Measurements from ENCODE around the gene ASB8.

Gene ASB8

DNA sequence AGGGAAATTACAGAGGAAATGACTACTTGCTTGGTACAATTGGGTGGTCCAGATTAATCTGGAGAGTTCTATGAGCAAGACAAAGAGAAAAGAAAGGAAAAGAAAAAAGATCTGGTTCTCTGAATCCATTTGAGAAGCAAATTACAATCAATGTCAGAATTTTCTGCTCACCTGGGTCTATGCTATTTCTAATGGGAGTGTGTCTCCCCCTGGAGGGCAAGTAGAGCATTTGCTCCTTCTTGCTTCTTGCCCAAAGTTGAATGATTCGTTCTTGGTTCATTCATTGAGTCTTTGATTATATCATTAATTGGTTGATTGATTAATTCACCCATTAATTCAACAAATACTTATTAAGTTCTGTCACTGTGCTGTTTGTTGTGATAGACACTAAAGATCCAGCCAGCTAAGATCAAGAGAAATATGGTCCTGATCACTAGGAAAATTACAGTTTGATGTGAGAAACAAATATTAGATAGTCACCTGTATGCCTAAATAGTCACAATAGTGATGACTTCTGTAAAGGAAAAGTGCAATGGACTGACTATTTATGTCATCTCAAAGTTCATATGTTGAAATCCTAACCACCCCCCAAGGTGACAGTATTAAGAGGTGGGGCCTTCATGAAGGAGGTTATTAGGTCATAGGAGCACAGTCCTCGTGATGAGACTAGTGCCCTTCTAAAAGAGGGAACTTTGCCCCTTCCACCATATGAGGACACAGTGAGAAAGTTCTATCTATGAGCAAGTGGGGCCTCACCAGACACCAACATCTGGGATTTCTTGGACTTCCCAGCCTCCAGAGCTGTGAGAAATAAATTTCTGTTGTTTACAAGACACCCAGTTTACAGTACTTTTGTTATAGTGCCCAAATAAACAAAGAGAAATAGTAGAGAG is 8.0 kb upstream of the ASB8 start:
- no peak for TF ChIP-seq FOXM1 (IDR thresholded peaks at IDR 0.05; ENCODE audit: borderline replicate concordance, low read depth)
- no peak for TF ChIP-seq CREB1 (IDR thresholded peaks at IDR 0.05; ENCODE audit: low read depth)
- TF ChIP-seq NFIC (IDR thresholded peaks at IDR 0.05) = no peak
- peak; percentile 95 for TF ChIP-seq RAD21 (IDR thresholded peaks at IDR 0.05; ENCODE audit: low read depth)

DNA sequence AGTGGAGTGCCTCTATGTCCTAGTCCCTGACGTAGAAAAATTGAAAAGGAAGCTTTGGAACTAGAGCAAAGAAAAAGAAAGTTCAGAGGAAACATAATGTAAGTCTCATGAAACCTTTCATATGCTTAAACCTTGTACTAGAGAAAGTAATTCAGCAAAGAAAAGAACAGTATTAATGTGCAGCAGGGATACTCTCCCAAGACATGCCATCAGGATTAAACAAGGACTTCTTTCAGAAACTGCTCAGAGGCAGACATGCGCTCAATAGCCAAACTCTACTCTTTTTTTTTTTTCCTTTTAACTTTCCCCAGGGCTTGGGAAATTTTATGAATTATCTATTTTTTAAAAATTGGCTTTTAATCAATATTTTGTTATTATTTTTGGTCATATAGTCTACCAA is 7.1 kb upstream of the ASB8 start:
- no peak for TF ChIP-seq YY1 (IDR thresholded peaks at IDR 0.05; ENCODE audit: low read depth)
- TF ChIP-seq TEAD4 (IDR thresholded peaks at IDR 0.05) = no peak
- TF ChIP-seq, protein P1, sequence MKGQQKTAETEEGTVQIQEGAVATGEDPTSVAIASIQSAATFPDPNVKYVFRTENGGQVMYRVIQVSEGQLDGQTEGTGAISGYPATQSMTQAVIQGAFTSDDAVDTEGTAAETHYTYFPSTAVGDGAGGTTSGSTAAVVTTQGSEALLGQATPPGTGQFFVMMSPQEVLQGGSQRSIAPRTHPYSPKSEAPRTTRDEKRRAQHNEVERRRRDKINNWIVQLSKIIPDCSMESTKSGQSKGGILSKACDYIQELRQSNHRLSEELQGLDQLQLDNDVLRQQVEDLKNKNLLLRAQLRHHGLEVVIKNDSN (IDR thresholded peaks at IDR 0.05) = no peak
- TF ChIP-seq FOXM1 (IDR thresholded peaks at IDR 0.05; ENCODE audit: borderline replicate concordance, low read depth) = no peak
- TF ChIP-seq, protein P2, sequence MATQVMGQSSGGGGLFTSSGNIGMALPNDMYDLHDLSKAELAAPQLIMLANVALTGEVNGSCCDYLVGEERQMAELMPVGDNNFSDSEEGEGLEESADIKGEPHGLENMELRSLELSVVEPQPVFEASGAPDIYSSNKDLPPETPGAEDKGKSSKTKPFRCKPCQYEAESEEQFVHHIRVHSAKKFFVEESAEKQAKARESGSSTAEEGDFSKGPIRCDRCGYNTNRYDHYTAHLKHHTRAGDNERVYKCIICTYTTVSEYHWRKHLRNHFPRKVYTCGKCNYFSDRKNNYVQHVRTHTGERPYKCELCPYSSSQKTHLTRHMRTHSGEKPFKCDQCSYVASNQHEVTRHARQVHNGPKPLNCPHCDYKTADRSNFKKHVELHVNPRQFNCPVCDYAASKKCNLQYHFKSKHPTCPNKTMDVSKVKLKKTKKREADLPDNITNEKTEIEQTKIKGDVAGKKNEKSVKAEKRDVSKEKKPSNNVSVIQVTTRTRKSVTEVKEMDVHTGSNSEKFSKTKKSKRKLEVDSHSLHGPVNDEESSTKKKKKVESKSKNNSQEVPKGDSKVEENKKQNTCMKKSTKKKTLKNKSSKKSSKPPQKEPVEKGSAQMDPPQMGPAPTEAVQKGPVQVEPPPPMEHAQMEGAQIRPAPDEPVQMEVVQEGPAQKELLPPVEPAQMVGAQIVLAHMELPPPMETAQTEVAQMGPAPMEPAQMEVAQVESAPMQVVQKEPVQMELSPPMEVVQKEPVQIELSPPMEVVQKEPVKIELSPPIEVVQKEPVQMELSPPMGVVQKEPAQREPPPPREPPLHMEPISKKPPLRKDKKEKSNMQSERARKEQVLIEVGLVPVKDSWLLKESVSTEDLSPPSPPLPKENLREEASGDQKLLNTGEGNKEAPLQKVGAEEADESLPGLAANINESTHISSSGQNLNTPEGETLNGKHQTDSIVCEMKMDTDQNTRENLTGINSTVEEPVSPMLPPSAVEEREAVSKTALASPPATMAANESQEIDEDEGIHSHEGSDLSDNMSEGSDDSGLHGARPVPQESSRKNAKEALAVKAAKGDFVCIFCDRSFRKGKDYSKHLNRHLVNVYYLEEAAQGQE (IDR thresholded peaks at IDR 0.05; ENCODE audit: low read depth) = no peak
- no peak for TF ChIP-seq EP300 (IDR thresholded peaks at IDR 0.05; ENCODE audit: borderline replicate concordance)
- TF ChIP-seq EGR1 (IDR thresholded peaks at IDR 0.05) = no peak
- no peak for TF ChIP-seq CREB1 (IDR thresholded peaks at IDR 0.05; ENCODE audit: low read depth)
- TF ChIP-seq TAF1 (IDR thresholded peaks at IDR 0.05; ENCODE audit: low read depth) = no peak
- no peak for TF ChIP-seq NFIC (IDR thresholded peaks at IDR 0.05)
- no peak for TF ChIP-seq TCF12 (IDR thresholded peaks at IDR 0.05; ENCODE audit: low read depth)
- no peak for TF ChIP-seq CEBPB (IDR thresholded peaks at IDR 0.05)
- TF ChIP-seq, protein P3, sequence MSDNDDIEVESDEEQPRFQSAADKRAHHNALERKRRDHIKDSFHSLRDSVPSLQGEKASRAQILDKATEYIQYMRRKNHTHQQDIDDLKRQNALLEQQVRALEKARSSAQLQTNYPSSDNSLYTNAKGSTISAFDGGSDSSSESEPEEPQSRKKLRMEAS (IDR thresholded peaks at IDR 0.05) = no peak
- TF ChIP-seq RAD21 (IDR thresholded peaks at IDR 0.05; ENCODE audit: low read depth) = no peak

DNA sequence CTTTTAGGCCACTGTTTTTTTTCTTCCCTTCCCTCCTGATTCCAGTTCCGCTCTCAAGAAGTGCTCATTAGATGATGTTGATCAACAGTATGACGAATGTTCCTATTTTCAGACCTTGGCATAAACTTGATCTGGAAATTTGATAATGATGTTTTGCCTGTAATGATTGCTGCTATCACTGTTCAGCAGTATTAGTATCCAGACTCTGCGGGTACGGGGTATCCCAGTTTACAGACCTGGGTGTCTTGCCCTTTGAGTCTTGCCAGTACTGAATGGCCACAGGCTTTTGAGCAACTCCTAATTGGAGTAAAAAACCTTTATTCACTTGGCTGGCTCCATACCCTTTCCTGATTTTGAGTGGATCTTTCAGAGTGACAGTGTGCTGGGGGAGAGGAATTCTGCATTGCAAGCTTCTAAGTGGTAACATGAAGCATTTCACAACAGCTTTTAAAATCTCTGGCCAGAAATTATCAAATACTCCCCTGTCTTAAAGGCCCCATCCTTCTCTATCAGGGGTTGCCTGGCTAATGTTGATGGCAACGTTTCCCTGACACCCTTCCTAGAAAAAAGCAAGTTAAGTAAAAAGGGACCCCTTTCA is 5.9 kb upstream of the ASB8 start:
- TF ChIP-seq NFIC (IDR thresholded peaks at IDR 0.05) (no peak), EGR1 (IDR thresholded peaks at IDR 0.05) (no peak), TCF12 (IDR thresholded peaks at IDR 0.05; ENCODE audit: low read depth) (no peak), YY1 (IDR thresholded peaks at IDR 0.05; ENCODE audit: low read depth) (no peak), CREB1 (IDR thresholded peaks at IDR 0.05; ENCODE audit: low read depth) (no peak), CEBPB (IDR thresholded peaks at IDR 0.05) (no peak), TEAD4 (IDR thresholded peaks at IDR 0.05) (no peak)
- TF ChIP-seq, protein P1 (IDR thresholded peaks at IDR 0.05) = no peak

DNA sequence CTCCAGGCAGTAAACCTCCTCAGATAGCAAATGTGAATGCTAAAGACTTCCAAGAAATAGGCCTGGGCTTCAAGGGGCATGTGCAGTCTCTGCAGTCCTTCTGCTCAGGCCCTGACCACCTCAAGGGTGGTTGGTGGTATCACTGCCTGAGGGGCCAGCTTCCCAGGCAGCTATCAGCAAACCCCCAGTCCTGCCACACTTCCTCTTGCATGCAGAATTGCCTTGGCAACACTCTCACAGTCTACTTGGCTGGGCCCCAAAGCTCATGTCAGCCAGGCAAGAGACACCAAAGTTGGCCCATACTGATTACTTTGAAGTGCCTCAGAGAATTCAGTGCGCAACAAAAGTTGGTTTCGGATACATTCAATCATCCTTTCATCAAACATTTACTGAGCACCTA is 3.5 kb upstream of the ASB8 start:
- TF ChIP-seq, protein P1 (IDR thresholded peaks at IDR 0.05) = no peak
- no peak for TF ChIP-seq YY1 (IDR thresholded peaks at IDR 0.05; ENCODE audit: low read depth)
- no peak for TF ChIP-seq EP300 (IDR thresholded peaks at IDR 0.05; ENCODE audit: borderline replicate concordance)
- TF ChIP-seq CREB1 (IDR thresholded peaks at IDR 0.05; ENCODE audit: low read depth) = no peak
- TF ChIP-seq TCF12 (IDR thresholded peaks at IDR 0.05; ENCODE audit: low read depth) = no peak
- no peak for TF ChIP-seq TEAD4 (IDR thresholded peaks at IDR 0.05)
- no peak for TF ChIP-seq NFIC (IDR thresholded peaks at IDR 0.05)
- TF ChIP-seq, protein P2 (IDR thresholded peaks at IDR 0.05; ENCODE audit: low read depth) = no peak
- TF ChIP-seq RAD21 (IDR thresholded peaks at IDR 0.05; ENCODE audit: low read depth) = no peak
- TF ChIP-seq TAF1 (IDR thresholded peaks at IDR 0.05; ENCODE audit: low read depth) = no peak
- TF ChIP-seq, protein P3 (IDR thresholded peaks at IDR 0.05) = no peak
- TF ChIP-seq EGR1 (IDR thresholded peaks at IDR 0.05) = no peak
- no peak for TF ChIP-seq ZBTB7A (IDR thresholded peaks at IDR 0.05; ENCODE audit: low read depth)
- TF ChIP-seq CEBPB (IDR thresholded peaks at IDR 0.05) = no peak
- TF ChIP-seq FOXM1 (IDR thresholded peaks at IDR 0.05; ENCODE audit: borderline replicate concordance, low read depth) = no peak

DNA sequence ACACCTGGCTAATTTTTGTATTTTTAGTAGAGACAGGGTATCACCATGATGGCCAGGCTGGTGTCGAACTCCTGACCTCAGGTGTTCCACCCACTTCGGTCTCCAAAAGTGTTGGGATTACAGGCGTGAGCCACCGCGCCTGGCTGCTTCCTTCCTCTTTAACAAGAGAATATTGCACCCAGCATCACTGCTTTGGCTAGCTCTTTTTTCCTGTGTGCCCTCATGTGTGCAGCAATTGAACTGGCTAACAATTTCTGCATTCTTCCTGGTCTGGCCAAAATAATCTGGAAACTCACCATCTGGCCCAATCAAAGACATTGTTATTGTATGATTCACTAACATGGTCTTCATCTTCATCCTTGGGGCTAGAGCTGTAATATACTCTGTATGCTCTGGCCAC is 2.7 kb upstream of the ASB8 start:
- TF ChIP-seq YY1 (IDR thresholded peaks at IDR 0.05; ENCODE audit: low read depth) (no peak), TCF12 (IDR thresholded peaks at IDR 0.05; ENCODE audit: low read depth) (no peak), EGR1 (IDR thresholded peaks at IDR 0.05) (no peak), TAF1 (IDR thresholded peaks at IDR 0.05; ENCODE audit: low read depth) (no peak), RAD21 (IDR thresholded peaks at IDR 0.05; ENCODE audit: low read depth) (no peak), FOXM1 (IDR thresholded peaks at IDR 0.05; ENCODE audit: borderline replicate concordance, low read depth) (no peak), TEAD4 (IDR thresholded peaks at IDR 0.05) (no peak), CREB1 (IDR thresholded peaks at IDR 0.05; ENCODE audit: low read depth) (no peak), NFIC (IDR thresholded peaks at IDR 0.05) (no peak), ZBTB7A (IDR thresholded peaks at IDR 0.05; ENCODE audit: low read depth) (no peak)
- TF ChIP-seq, protein P2 (IDR thresholded peaks at IDR 0.05; ENCODE audit: low read depth) = no peak
- TF ChIP-seq, protein P3 (IDR thresholded peaks at IDR 0.05) = no peak
- TF ChIP-seq, protein P1 (IDR thresholded peaks at IDR 0.05) = no peak

All from Ishikawa (cell line).